ENCODE results near the gene FURIN. TPM values are rescaled to one million over a fixed set of nuclear protein-coding genes. Genes with fewer than 3 reads are reported as not detected.

FURIN gene
- total and polyA plus RNA-seq, 9 of the 15 experiments (the other 6 are each of a cell fraction or from before 2014, with no cell fraction given), result 0.92 to 99.9 (median 34.8) TPM

- no peak overlapping the region for H3K27ac ChIP-seq (ENCODE audit: extremely low read depth, low read depth, low read length)
- no peak overlapping the region for H2AFZ ChIP-seq (ENCODE audit: low read depth, low read length)
- H3K27me3 ChIP-seq (ENCODE audit: control insufficient read depth in 2 of 2, insufficient read depth in 2 of 2, low read length in 2 of 2), result no peaks in the 10 kb centered on the region
- peaks cover 17 to 43% of the 10 kb centered on the region in 2 experiments for H3K4me1 ChIP-seq (replicated peaks in 1 of 2; ENCODE audit: control insufficient read depth in 2 of 2, insufficient read depth in 2 of 2, low read length in 2 of 2)
- no peak overlapping the region for H3K4me3 ChIP-seq
- FAIRE-seq (no peak), ATAC-seq (no peak), DNase-seq (ENCODE audit: extremely low read depth in 1 of 4, low spot score in 3 of 4) (no peak)
- no peaks in the 10 kb centered on the region for H3K9me1 ChIP-seq (ENCODE audit: control insufficient read depth, insufficient read depth, low read length)
- peaks cover 96% of the 10 kb centered on the region for H3K36me3 ChIP-seq (ENCODE audit: control insufficient read depth, insufficient read depth, low read length)
- in situ Hi-C loops (cut with MboI) (no loop called here), intact Hi-C loops (cut with micrococcal nuclease) (no loop called here)
- no TSS peak for BruUV-seq (replicated peaks)
- peaks cover 6% of the 10 kb centered on the region; the same call in 2 of the 3 replicates for H3K79me2 ChIP-seq (ENCODE audit: control insufficient read depth, insufficient read depth, low read length)
- H3K9me3 ChIP-seq (replicated peaks; ENCODE audit: control insufficient read depth, insufficient read depth, low read depth, low read length), result no peaks in the 10 kb centered on the region
- CTCF ChIA-PET (ENCODE audit: low intra/inter-chr PET ratio), result no interaction called here
- WGBS (ENCODE audit: insufficient coverage, low coverage, missing lambda C conversion rate), result 95% methylated on average over 6 of the region's 7 CpGs
- H4K20me1 ChIP-seq (replicated peaks; ENCODE audit: control insufficient read depth, insufficient read depth, low read length), result no peaks in the 10 kb centered on the region
- no peak overlapping the region for H3K4me2 ChIP-seq (ENCODE audit: insufficient read depth, low read length)
- TF ChIP-seq SREBF2 (CRISPR knock-in tag; IDR thresholded peaks at IDR 0.05) (no peak), GTF2E2 (tag; IDR thresholded peaks at IDR 0.05) (no peak), SMAD1 (IDR thresholded peaks at IDR 0.05; ENCODE audit: low read depth, low read length, partially characterized antibody) (no peak), TCFL5 (CRISPR knock-in tag; conservative IDR thresholded peaks at IDR 0.05) (no peak), JUNB (CRISPR knock-in tag; conservative IDR thresholded peaks at IDR 0.05) (no peak), FOXO4 (CRISPR knock-in tag; IDR thresholded peaks at IDR 0.05) (no peak), ZNF696 (CRISPR knock-in tag; conservative IDR thresholded peaks at IDR 0.05) (no peak), LEF1 (IDR thresholded peaks at IDR 0.05) (no peak), ZNF280B (CRISPR knock-in tag; IDR thresholded peaks at IDR 0.05) (no peak), RFX5 (IDR thresholded peaks at IDR 0.05; ENCODE audit: low read depth, low read length) (no peak), MBD1 (CRISPR knock-in tag; IDR thresholded peaks at IDR 0.05) (no peak), NCOA4 (IDR thresholded peaks at IDR 0.05; ENCODE audit: partially characterized antibody) (no peak), DDX20 (tag; IDR thresholded peaks at IDR 0.05; ENCODE audit: low read depth) (no peak), TOE1 (IDR thresholded peaks at IDR 0.05; ENCODE audit: borderline replicate concordance) (no peak), TOE1 (CRISPR knock-in tag; IDR thresholded peaks at IDR 0.05; ENCODE audit: borderline replicate concordance, low read depth) (no peak), ZNF212 (CRISPR knock-in tag; IDR thresholded peaks at IDR 0.05) (no peak), KAT2B (IDR thresholded peaks at IDR 0.05; ENCODE audit: low read depth, low read length) (no peak)
- no peak overlapping the region for H3K9ac ChIP-seq (ENCODE audit: insufficient read depth in 1 of 2, low read depth in 2 of 2, low read length in 2 of 2)
- POLR2A ChIA-PET, result interaction anchor here (1.4 kb wide), 1 partner anchor 9 kb away, joined by 3 read pairs; the partner anchor contains the start of gene MAN2A2
Observed at GRCh38 chr15:90912770-90913075, 44.3 kb downstream of the FURIN start.

Data from K562 (cell line).